Colonic mucosa (tissue), 4 donors: ENCODE results near the gene HELQ. TPM values are rescaled to one million over a fixed set of nuclear protein-coding genes. Genes with fewer than 3 reads are reported as not detected.

Source experiments
- DNase-seq: peaks from one replicate; pipeline ENCODE4 v3.0.0-alpha.2; 2020
- H3K27ac ChIP-seq: fragments of 200-600 bp; one replicate; pipeline ENCODE4 v1.8.0; 2021
- H3K27me3 ChIP-seq: fragments of 200-600 bp; one replicate; pipeline ENCODE4 v1.8.0; 2021
- H3K36me3 ChIP-seq: fragments of 200-600 bp; one replicate; pipeline ENCODE4 v1.8.0; 2021
- H3K4me1 ChIP-seq: fragments of 200-600 bp; one replicate; pipeline ENCODE4 v1.8.0; 2021; ENCODE audit warnings: mild to moderate bottlenecking
- H3K4me3 ChIP-seq: fragments of 200-600 bp; one replicate; pipeline ENCODE4 v1.8.0; 2021
- H3K9ac ChIP-seq, 2 donors: one replicate each; pipeline ENCODE4 v1.7.0; 2013; ENCODE audit warnings: control low read depth in 2 of 2, low read depth in 2 of 2, low read length in 2 of 2
- H3K9me3 ChIP-seq: fragments of 200-600 bp; one replicate; pipeline ENCODE4 v1.8.0; 2021
- CTCF ChIP-seq: fragments of 200-600 bp; IDR thresholded peaks from one replicate; pipeline ENCODE4 v1.8.0; 2022; ENCODE audit warnings: antibody characterized with exemption, mild to moderate bottlenecking
- intact Hi-C: fragments of 100-400 bp; cut with DNase I; formaldehyde crosslinking; loops from one replicate; pipeline ENCODE4 v1.14.1; 2022
- total RNA-seq, 2 donors: library from RNA; stranded (reverse); fragmentation: NEBNext Ultra II Directional in 1 of 2; extraction: Animal tissue kit (Norgen Biotek cat#: 25700) in 1 of 2; gene quantifications; one replicate each; pipeline ENCODE4 v1.2.1, GENCODE V29; 2021
- donor health status: healthy.
- donor health status: DM: no; HTN: no; CAD: no.
- donor health status: DM: no; HTN: no; CAD: no.

The HELQ gene
- total RNA-seq, 2 donors from 2014 or later = 11.0 to 11.7 TPM

- H3K27ac ChIP-seq = no peak overlapping the region
- H3K27me3 ChIP-seq = no peaks in the 10 kb centered on the region
- no peaks in the 10 kb centered on the region for H3K36me3 ChIP-seq
- intact Hi-C loops = no loop called here
- no peaks in the 10 kb centered on the region for H3K4me1 ChIP-seq
- no peaks in the 10 kb centered on the region for H3K9me3 ChIP-seq
- no peak overlapping the region for H3K4me3 ChIP-seq
- TF ChIP-seq CTCF = no peak
- no peak for DNase-seq
- no peak overlapping the region for H3K9ac ChIP-seq
Measured at GRCh38 chr4:83449009-83449408, 6.6 kb downstream of the HELQ start.

- H3K9ac ChIP-seq = no peak overlapping the region
- no peak overlapping the region for H3K27ac ChIP-seq
- no peak overlapping the region for H3K4me3 ChIP-seq
- no peaks in the 10 kb centered on the region for H3K36me3 ChIP-seq
- H3K27me3 ChIP-seq = no peaks in the 10 kb centered on the region
- no peak for DNase-seq
- TF ChIP-seq CTCF = no peak
- intact Hi-C loops = no loop called here
- no peaks in the 10 kb centered on the region for H3K4me1 ChIP-seq
- H3K9me3 ChIP-seq = no peaks in the 10 kb centered on the region
Measured at GRCh38 chr4:83440899-83441298, 14.7 kb downstream of the HELQ start.

- no peaks in the 10 kb centered on the region for H3K4me1 ChIP-seq
- intact Hi-C loops = no loop called here
- H3K27me3 ChIP-seq = no peaks in the 10 kb centered on the region
- H3K4me3 ChIP-seq = no peak overlapping the region
- no peak for TF ChIP-seq CTCF
- no peak overlapping the region for H3K9ac ChIP-seq
- H3K9me3 ChIP-seq = no peaks in the 10 kb centered on the region
- no peak for DNase-seq
- H3K27ac ChIP-seq = no peak overlapping the region
- no peaks in the 10 kb centered on the region for H3K36me3 ChIP-seq
Measured at GRCh38 chr4:83440148-83440814, 15.3 kb downstream of the HELQ start.

- intact Hi-C loops = no loop called here
- Histone ChIP-seq H3K27ac (no peak overlapping the region), H3K27me3 (no peaks in the 10 kb centered on the region), H3K9ac (no peak overlapping the region), H3K36me3 (no peaks in the 10 kb centered on the region), H3K4me3 (no peak overlapping the region), H3K9me3 (no peaks in the 10 kb centered on the region), H3K4me1 (no peaks in the 10 kb centered on the region)
- no peak for TF ChIP-seq CTCF
- no peak for DNase-seq
Measured at GRCh38 chr4:83438719-83439118, 16.9 kb downstream of the HELQ start.

- Histone ChIP-seq H3K36me3 (no peaks in the 10 kb centered on the region), H3K9me3 (no peaks in the 10 kb centered on the region), H3K27ac (no peak overlapping the region), H3K4me3 (no peak overlapping the region), H3K9ac (no peak overlapping the region), H3K4me1 (no peaks in the 10 kb centered on the region), H3K27me3 (no peaks in the 10 kb centered on the region)
- intact Hi-C loops = no loop called here
- DNase-seq = no peak
- TF ChIP-seq CTCF = no peak
Measured at GRCh38 chr4:83436680-83437079, 18.9 kb downstream of the HELQ start.
